ENCODE measurements around the gene THAP8. TPM values are rescaled to one million over a fixed set of nuclear protein-coding genes. Genes with fewer than 3 reads are reported as not detected.

Gene THAP8
- total and polyA plus RNA-seq, 2 of the 8 experiments (the other 6 are each of a cell fraction or from before 2014, with no cell fraction given) = 6.0 to 11.1 TPM

DNA sequence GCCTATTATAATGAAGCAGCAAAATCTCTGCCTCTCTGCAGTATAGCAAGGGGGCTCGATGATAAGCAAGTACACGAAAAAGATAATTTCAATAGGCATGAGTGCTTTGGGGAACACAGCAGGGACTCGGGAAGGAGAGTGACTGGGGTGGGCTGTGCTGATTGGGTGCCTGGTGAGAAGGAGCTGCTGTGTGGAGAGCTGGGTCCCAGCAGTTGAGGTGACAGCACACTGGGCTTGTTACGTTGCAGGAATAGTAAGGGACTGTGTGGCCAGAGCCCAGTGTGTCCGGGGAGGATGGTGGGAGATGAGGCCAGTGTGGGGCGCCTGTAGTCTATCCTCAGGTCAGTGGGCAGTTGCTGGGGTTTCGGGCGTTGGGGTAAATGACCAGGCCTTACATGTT lies 18.0 kb upstream of the THAP8 start:
- H3K4me2 ChIP-seq (ENCODE audit: insufficient read depth in 1 of 2, low read depth in 2 of 2, low read length in 2 of 2) = no peak overlapping the region
- H3K27me3 ChIP-seq (replicated peaks in 1 of 4; ENCODE audit: control insufficient read depth in 3 of 4, extremely low read depth in 1 of 4, insufficient read depth in 3 of 4, low read length in 3 of 4) = no peaks in the 10 kb centered on the region
- no peaks in the 10 kb centered on the region for H3K79me2 ChIP-seq (ENCODE audit: control insufficient read depth in 1 of 2, insufficient read depth in 2 of 2, low read length in 2 of 2)
- no peak overlapping the region for H2BK5ac ChIP-seq (ENCODE audit: low read depth, low read length)
- H3K4me1 ChIP-seq (replicated peaks in 1 of 4; ENCODE audit: control insufficient read depth in 3 of 4, insufficient read depth in 4 of 4, low read length in 3 of 4) = no peaks in the 10 kb centered on the region
- WGBS, 2 experiments (ENCODE audit: extremely low coverage in 1 of 2, insufficient coverage in 1 of 2, insufficient read length in 1 of 2, insufficient replicate concordance in 2 of 2, low coverage in 1 of 2, low lambda C conversion rate in 2 of 2, missing lambda C conversion rate in 1 of 2) = 92% methylated on average over 8 of the region's 8 CpGs; no CpG with 5 or more reads in 1 of the 2 experiments
- H3K18ac ChIP-seq (ENCODE audit: extremely low read depth, low read length) = no peak overlapping the region
- no peak overlapping the region for H3K23ac ChIP-seq (ENCODE audit: insufficient read length)
- DNase-seq (ENCODE audit: low read depth in 1 of 2, low spot score in 2 of 2) (no peak), FAIRE-seq (no peak)
- peaks cover 3 to 8% of the 10 kb centered on the region in 2 experiments for H4K20me1 ChIP-seq (replicated peaks in 1 of 2; ENCODE audit: control insufficient read depth in 1 of 2, insufficient read depth in 2 of 2, low read length in 2 of 2)
- no peak overlapping the region for H3K4ac ChIP-seq (replicated peaks; ENCODE audit: insufficient read length, low read depth, low read length)
- H2BK120ac ChIP-seq (replicated peaks; ENCODE audit: low read depth, low read length) = no peak overlapping the region
- H3K36me3 ChIP-seq (ENCODE audit: control insufficient read depth in 2 of 4, insufficient read depth in 4 of 4, low read length in 3 of 4) = peaks cover 19 to 59% (median 45%) of the 10 kb centered on the region in 4 experiments
- no peak overlapping the region for H2AK5ac ChIP-seq (ENCODE audit: low read depth, low read length)
- POLR2A ChIA-PET (ENCODE audit: partially characterized antibody) = interaction anchor here (0.6 to 1.9 kb wide), 5 partner anchors 11 to 32 kb away, joined by 3 to 5 read pairs (median 3); partner anchors contain the start of genes THAP8 and WDR62
- H3K27ac ChIP-seq (ENCODE audit: low read depth, low read length) = no peak overlapping the region
- H4K8ac ChIP-seq (ENCODE audit: extremely low read depth, insufficient read depth, low read length) = no peak overlapping the region
- H2BK12ac ChIP-seq (ENCODE audit: low read depth, low read length) = no peak overlapping the region
- no peak overlapping the region for H2AFZ ChIP-seq (ENCODE audit: low read length)
- CTCF ChIA-PET (ENCODE audit: partially characterized antibody) = interaction anchor here (2.3 kb wide), 1 partner anchor 11 kb away, joined by 7 read pairs; no protein-coding TSS in a partner anchor
- H3K56ac ChIP-seq (replicated peaks; ENCODE audit: insufficient read length, low read depth, low read length) = no peak overlapping the region
- no peak overlapping the region for H3K4me3 ChIP-seq (ENCODE audit: extremely low read depth in 1 of 4, insufficient read depth in 2 of 4, low read depth in 3 of 4, low read length in 4 of 4)
- H2BK15ac ChIP-seq (ENCODE audit: low read length) = no peak overlapping the region
- no peak overlapping the region for H3K9ac ChIP-seq (replicated peaks in 1 of 4; ENCODE audit: extremely low read depth in 1 of 4, low read depth in 3 of 4, low read length in 3 of 4)
- no peak overlapping the region for H2BK20ac ChIP-seq (ENCODE audit: low read length)
- no peak overlapping the region for H4K5ac ChIP-seq (ENCODE audit: insufficient read length, low read depth, low read length)
- H3K79me1 ChIP-seq (ENCODE audit: low read depth, low read length) = no peaks in the 10 kb centered on the region; the same call in 1 of the 2 replicates
- no peaks in the 10 kb centered on the region for H3K23me2 ChIP-seq (ENCODE audit: low read depth, low read length)
- no peak overlapping the region for H4K91ac ChIP-seq (replicated peaks; ENCODE audit: insufficient read length, low read length)
- H3K14ac ChIP-seq (ENCODE audit: insufficient read length) = no peak overlapping the region
- no peaks in the 10 kb centered on the region for H3K9me3 ChIP-seq (ENCODE audit: insufficient read depth in 2 of 2, low read depth in 1 of 2, low read length in 1 of 2)
- no peak for TF ChIP-seq JUND (IDR thresholded peaks at IDR 0.05; ENCODE audit: low read length)

Measured in H1 (cell line).